ENCODE measurements around the gene SAMD8.

The SAMD8 gene

GRCh38 chr10:75066271-75066670 is 45.2 kb upstream of the SAMD8 start:
- peaks cover 14% of the 10 kb centered on the region for H3K27me3 Mint-ChIP-seq (ENCODE audit: low read depth, poor library complexity)
- no peak for DNase-seq
- no peaks in the 10 kb centered on the region for H3K36me3 Mint-ChIP-seq (ENCODE audit: low read depth)
- no peak for TF ChIP-seq CTCF (IDR thresholded peaks at IDR 0.05)
- H3K4me1 Mint-ChIP-seq = peaks cover 18% of the 10 kb centered on the region
- H3K27ac Mint-ChIP-seq = peak overlapping the region; percentile 53
- H3K9me3 Mint-ChIP-seq = no peaks in the 10 kb centered on the region
- H3K4me3 Mint-ChIP-seq = no peak overlapping the region

GRCh38 chr10:75067272-75067671 is 44.2 kb upstream of the SAMD8 start:
- peaks cover 17% of the 10 kb centered on the region for H3K27me3 Mint-ChIP-seq (ENCODE audit: low read depth, poor library complexity)
- H3K4me3 Mint-ChIP-seq = no peak overlapping the region
- no peaks in the 10 kb centered on the region for H3K36me3 Mint-ChIP-seq (ENCODE audit: low read depth)
- H3K9me3 Mint-ChIP-seq = no peaks in the 10 kb centered on the region
- peaks cover 17% of the 10 kb centered on the region for H3K4me1 Mint-ChIP-seq
- DNase-seq = no peak
- no peak overlapping the region for H3K27ac Mint-ChIP-seq
- TF ChIP-seq CTCF (IDR thresholded peaks at IDR 0.05) = no peak

- Mint-ChIP-seq H3K27me3 (ENCODE audit: low read depth, poor library complexity) (peaks cover 20% of the 10 kb centered on the region), H3K4me1 (peaks cover 23% of the 10 kb centered on the region), H3K27ac (no peak overlapping the region), H3K9me3 (no peaks in the 10 kb centered on the region), H3K36me3 (ENCODE audit: low read depth) (no peaks in the 10 kb centered on the region), H3K4me3 (no peak overlapping the region)
- DNase-seq = no peak
- no peak for TF ChIP-seq CTCF (IDR thresholded peaks at IDR 0.05)
These were observed 42.9 kb upstream of the SAMD8 start for GRCh38 chr10:75068523-75068922.

DNA sequence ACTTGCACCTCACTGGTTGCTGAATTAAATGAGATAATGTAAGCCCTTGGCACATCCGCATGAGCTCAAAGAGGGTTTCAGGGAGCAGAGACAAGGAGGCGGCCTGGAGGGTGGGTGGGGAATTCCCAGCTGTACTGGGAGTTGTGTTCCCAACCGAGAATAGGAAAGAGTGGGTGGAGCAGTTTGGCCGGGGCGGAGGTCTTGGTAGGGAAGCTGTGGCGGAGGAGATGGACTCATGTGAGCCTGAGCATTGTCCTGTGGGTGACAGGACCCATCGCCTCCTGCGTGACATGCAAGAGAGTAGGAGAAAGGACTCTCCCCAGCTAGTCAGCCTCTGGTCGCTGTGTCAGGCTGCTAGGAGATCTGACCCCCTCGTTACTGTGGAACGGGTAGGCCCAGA is 41.0 kb upstream of the SAMD8 start:
- no peak for DNase-seq
- Mint-ChIP-seq H3K9me3 (no peaks in the 10 kb centered on the region), H3K36me3 (ENCODE audit: low read depth) (no peaks in the 10 kb centered on the region), H3K4me3 (no peak overlapping the region), H3K4me1 (peaks cover 31% of the 10 kb centered on the region), H3K27ac (peak overlapping the region; percentile 51), H3K27me3 (ENCODE audit: low read depth, poor library complexity) (peaks cover 33% of the 10 kb centered on the region)
- no peak for TF ChIP-seq CTCF (IDR thresholded peaks at IDR 0.05)

DNA sequence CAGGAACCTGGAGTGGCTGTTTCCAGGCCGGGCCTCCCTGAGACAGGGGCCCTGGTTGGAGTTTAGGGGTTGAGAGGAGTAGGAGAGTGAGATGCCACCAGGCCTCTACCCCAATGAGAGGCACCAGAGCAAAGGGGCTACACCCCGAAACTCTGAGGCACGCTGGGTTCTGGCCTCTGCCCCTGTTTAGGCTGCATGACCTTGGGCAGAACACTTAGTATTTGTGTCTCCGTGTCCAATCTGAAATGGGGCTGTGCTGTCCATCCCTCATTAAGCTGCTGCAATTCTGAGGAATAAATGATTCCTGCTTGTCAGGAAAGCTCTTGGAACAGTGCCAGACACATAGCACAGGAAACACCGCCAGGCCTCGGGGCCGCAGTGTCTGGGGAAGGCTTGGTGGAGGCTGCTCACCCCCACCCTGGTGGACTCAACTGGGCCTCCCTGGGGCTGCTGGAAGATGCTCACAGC is 40.5 kb upstream of the SAMD8 start:
- no peaks in the 10 kb centered on the region for H3K9me3 Mint-ChIP-seq
- H3K27me3 Mint-ChIP-seq (ENCODE audit: low read depth, poor library complexity) = peaks cover 35% of the 10 kb centered on the region
- no peak for DNase-seq
- peaks cover 31% of the 10 kb centered on the region for H3K4me1 Mint-ChIP-seq
- H3K4me3 Mint-ChIP-seq = no peak overlapping the region
- no peak overlapping the region for H3K27ac Mint-ChIP-seq
- no peaks in the 10 kb centered on the region for H3K36me3 Mint-ChIP-seq (ENCODE audit: low read depth)
- no peak for TF ChIP-seq CTCF (IDR thresholded peaks at IDR 0.05)

GRCh38 chr10:75071756-75072155 is 39.7 kb upstream of the SAMD8 start:
- Mint-ChIP-seq H3K4me3 (no peak overlapping the region), H3K27ac (no peak overlapping the region), H3K27me3 (ENCODE audit: low read depth, poor library complexity) (peaks cover 41% of the 10 kb centered on the region), H3K36me3 (ENCODE audit: low read depth) (no peaks in the 10 kb centered on the region), H3K4me1 (peaks cover 38% of the 10 kb centered on the region), H3K9me3 (no peaks in the 10 kb centered on the region)
- no peak for DNase-seq
- no peak for TF ChIP-seq CTCF (IDR thresholded peaks at IDR 0.05)
